Transverse colon (tissue), 4 donors: ENCODE measurements around the gene TTC36. TPM values are rescaled to one million over a fixed set of nuclear protein-coding genes. Genes with fewer than 3 reads are reported as not detected.

Experiments
- DNase-seq: peaks from one replicate; pipeline ENCODE4 v3.0.0-alpha.2; 2019
- H3K27ac ChIP-seq, 4 donors: fragments of 200-600 bp; sonication (generic); 2 replicates each; pipeline ENCODE4 v1.5.1; 2016 to 2018; ENCODE audit warnings: inconsistent platforms in 4 of 4
- H3K27me3 ChIP-seq: fragments of 200-600 bp; sonication (generic); 2 replicates; pipeline ENCODE4 v1.5.1; 2017; ENCODE audit warnings: inconsistent platforms
- H3K36me3 ChIP-seq, 4 donors: fragments of 200-600 bp; sonication (generic); 2 replicates each; pipeline ENCODE4 v1.5.1; 2017 to 2019; ENCODE audit warnings: inconsistent platforms in 4 of 4
- H3K4me1 ChIP-seq, 4 donors: fragments of 200-600 bp; sonication (generic); 2 replicates each; pipeline ENCODE4 v1.5.1; 2017 to 2020; ENCODE audit warnings: inconsistent platforms in 4 of 4
- H3K4me3 ChIP-seq, 4 donors: fragments of 200-600 bp; sonication (generic); 1 replicate in 1 of 4; 2 replicates in 3 of 4; pipeline versions ENCODE4 v1.5.1 to v1.6.1; 2017 to 2019; ENCODE audit warnings: inconsistent platforms in 4 of 4
- H3K9me3 ChIP-seq, 2 donors: fragments of 200-600 bp; sonication (generic); 2 replicates each; pipeline ENCODE4 v1.5.1; 2017 to 2019; ENCODE audit warnings: inconsistent platforms in 2 of 2
- CTCF ChIP-seq, 5 experiments: fragments of 200-600 bp in 3 of 5; fragments of 450-650 bp in 2 of 5; sonication (generic) in 3 of 5; IDR thresholded peaks; 1 replicate in 2 of 5; 2 replicates in 3 of 5; pipeline ENCODE4 v1.5.1; 2016 to 2017; ENCODE audit warnings: antibody characterized with exemption in 5 of 5, inconsistent platforms in 3 of 5, mild to moderate bottlenecking in 2 of 5, moderate library complexity in 1 of 5
- EP300 ChIP-seq: sonication (generic); formaldehyde crosslinking; IDR thresholded peaks from one replicate; pipeline ENCODE4 v1.6.1; 2017; ENCODE audit warnings: antibody characterized with exemption, low read depth
- POLR2A ChIP-seq: fragments of 450-650 bp; IDR thresholded peaks from one replicate; pipeline ENCODE4 v1.6.1; 2016; ENCODE audit warnings: antibody characterized with exemption, mild to moderate bottlenecking, moderate library complexity
- POLR2AphosphoS5 ChIP-seq, 3 donors: sonication (generic); formaldehyde crosslinking; IDR thresholded peaks; one replicate each; pipeline ENCODE4 v1.6.1; 2016; ENCODE audit warnings: antibody characterized with exemption in 3 of 3
- WGBS, 2 donors: methylation state at CpG; one replicate each; pipeline ENCODE4 v1.1.5; 2018; ENCODE audit warnings: low coverage in 1 of 2; 5-methylcytosine and 5-hydroxymethylcytosine counted together
- in situ Hi-C, 4 donors: fragments of 200-750 bp; cut with MboI; loops; one replicate each; pipeline versions ENCODE4 v1.15.0 to v1.15.1; 2017; ENCODE audit warnings: low sequenced_read_pairs in 3 of 4, low pct_ligation_motif_present in 1 of 4, low pct_unique_long_range_greater_than_20kb in 1 of 4
- intact Hi-C: fragments of 100-400 bp; cut with DNase I; formaldehyde crosslinking; loops from one replicate; pipeline ENCODE4 v1.15.1; 2023; ENCODE audit warnings: low total_unique reads
- total RNA-seq, 4 donors: library from RNA; depleted of rRNA; stranded (reverse); fragments of >200 nt; gene quantifications; one replicate each; pipeline ENCODE4 v1.1.0, GENCODE V29; 2016

TTC36 gene
- total RNA-seq, 4 donors from 2014 or later = 2.2 to 17.9 TPM; not detected in 2

- Histone ChIP-seq H3K4me1 (peaks cover 9 to 25% (median 21%) of the 10 kb centered on the region in 4 donors), H3K4me3 (no peak overlapping the region), H3K9me3 (no peaks in the 10 kb centered on the region), H3K36me3 (no peaks in the 10 kb centered on the region), H3K27ac (peak overlapping the region in 2 of 4 donors; percentile 20 to 36), H3K27me3 (no peaks in the 10 kb centered on the region)
- WGBS, 2 donors = 58% methylated on average over 27 of the region's 27 CpGs; no CpG with 5 or more reads in 1 of the 2 donors
- in situ Hi-C loops = no loop called here
- DNase-seq = peak; percentile 57
- intact Hi-C loops = no loop called here
- TF ChIP-seq POLR2A = no peak
- no peak for TF ChIP-seq EP300
- TF ChIP-seq POLR2AphosphoS5 (IDR thresholded peaks at IDR 0.05) = peak in 1 of 3 donors; percentile 16
- TF ChIP-seq CTCF (IDR thresholded peaks at IDR 0.05) = no peak
Measured at GRCh38 chr11:118533769-118534729, 6.8 kb downstream of the TTC36 start.

- 83 to 100% methylated on average over 1 to 9 of the region's 9 CpGs for WGBS, 2 donors
- no peak overlapping the region for H3K4me3 ChIP-seq
- intact Hi-C loops = no loop called here
- H3K4me1 ChIP-seq = peaks cover under 1 to 17% (median 11%) of the 10 kb centered on the region in 4 donors
- no peak for DNase-seq
- in situ Hi-C loops = no loop called here
- no peak overlapping the region for H3K27ac ChIP-seq
- TF ChIP-seq POLR2AphosphoS5 (IDR thresholded peaks at IDR 0.05) (no peak), EP300 (no peak), POLR2A (no peak), CTCF (IDR thresholded peaks at IDR 0.05) (no peak)
- H3K9me3 ChIP-seq = no peaks in the 10 kb centered on the region
- no peaks in the 10 kb centered on the region for H3K36me3 ChIP-seq
- H3K27me3 ChIP-seq = no peaks in the 10 kb centered on the region
Measured at GRCh38 chr11:118535261-118535660, 8.0 kb downstream of the TTC36 start.

GRCh38 chr11:118536726-118537125 lies 9.5 kb downstream of the TTC36 start:
- TF ChIP-seq POLR2AphosphoS5 (IDR thresholded peaks at IDR 0.05) = no peak
- no peak for TF ChIP-seq CTCF (IDR thresholded peaks at IDR 0.05)
- TF ChIP-seq EP300 = no peak
- TF ChIP-seq POLR2A = no peak
- no peak overlapping the region for H3K4me3 ChIP-seq
- no peak for DNase-seq
- in situ Hi-C loops (no loop called here), intact Hi-C loops (no loop called here)
- no peak overlapping the region for H3K27ac ChIP-seq
- peaks cover 0 to 2% (median 2%) of the 10 kb centered on the region in 4 donors for H3K4me1 ChIP-seq
- H3K27me3 ChIP-seq = no peaks in the 10 kb centered on the region
- H3K36me3 ChIP-seq = no peaks in the 10 kb centered on the region
- WGBS, 2 donors = 92% methylated on average over 5 of the region's 5 CpGs; no CpG with 5 or more reads in 1 of the 2 donors
- H3K9me3 ChIP-seq = no peaks in the 10 kb centered on the region

GRCh38 chr11:118537409-118537980 lies 10.2 kb downstream of the TTC36 start:
- TF ChIP-seq CTCF (IDR thresholded peaks at IDR 0.05) (no peak), POLR2A (no peak), EP300 (no peak)
- H3K27ac ChIP-seq = no peak overlapping the region
- intact Hi-C loops = no loop called here

More at GRCh38 chr11:118537409-118537980, 10.2 kb downstream of the TTC36 start:
- WGBS, 2 donors = 77 to 81% methylated on average over 5 to 6 of the region's 6 CpGs
- Histone ChIP-seq H3K4me1 (no peaks in the 10 kb centered on the region), H3K9me3 (no peaks in the 10 kb centered on the region), H3K36me3 (no peaks in the 10 kb centered on the region), H3K4me3 (no peak overlapping the region), H3K27me3 (no peaks in the 10 kb centered on the region)
- in situ Hi-C loops = no loop called here
- DNase-seq = no peak
